C1 segment of cervical spinal cord (tissue), 14 donors: ENCODE results near the gene RABGEF1.
"Not testable (repeated sequence)": the region's sequence is repeated elsewhere in the genome, so short reads cannot be mapped to it uniquely, and the experiment has no call there.

Experiments used
- DNase-seq, 14 donors: peaks; one replicate each; lab custom pipeline; 2025; lab: John Stamatoyannopoulos, UW

Gene RABGEF1

DNA sequence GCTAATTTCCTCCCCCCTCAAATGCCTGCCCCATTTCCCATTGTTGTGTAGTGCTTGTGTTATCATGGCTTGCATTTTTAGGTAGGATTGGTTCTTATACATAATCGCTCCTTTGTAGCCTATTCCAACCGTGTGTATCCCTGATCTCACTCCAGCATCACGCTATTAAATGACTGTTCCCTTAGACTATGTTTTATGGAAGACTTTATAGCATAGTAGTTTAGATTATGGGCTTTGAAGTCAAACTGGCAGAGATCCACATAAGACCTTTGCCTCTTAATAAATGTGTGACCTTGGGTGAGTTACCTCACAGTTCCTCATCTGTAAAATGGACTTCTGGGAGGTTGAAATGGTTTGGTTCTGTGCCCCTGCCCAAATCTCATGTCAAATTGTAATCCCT, 5.4 kb upstream of the RABGEF1 start:
- no peak for DNase-seq

GRCh38 chr7:66735850-66736249, 4.7 kb upstream of the RABGEF1 start:
- no peak for DNase-seq

DNA sequence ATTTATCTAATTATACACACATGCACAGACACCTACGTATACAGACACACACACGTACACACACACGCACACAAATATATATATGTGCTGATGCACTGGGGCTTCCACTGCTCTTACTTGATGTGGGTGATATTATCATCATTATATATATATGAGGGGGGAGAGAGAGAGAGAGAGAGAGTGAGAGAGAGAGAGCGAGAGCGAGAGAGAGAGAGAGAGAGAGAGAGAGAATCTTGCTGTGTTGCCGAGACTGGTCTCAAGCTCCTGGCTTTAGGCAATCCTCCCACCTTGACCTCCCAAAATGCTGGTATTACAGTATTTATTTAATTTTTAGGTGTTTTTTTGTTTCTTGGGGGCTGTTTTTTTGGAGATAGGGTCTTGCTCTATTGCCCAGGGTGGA, 3.6 kb upstream of the RABGEF1 start:
- DNase-seq, result no peak

DNA sequence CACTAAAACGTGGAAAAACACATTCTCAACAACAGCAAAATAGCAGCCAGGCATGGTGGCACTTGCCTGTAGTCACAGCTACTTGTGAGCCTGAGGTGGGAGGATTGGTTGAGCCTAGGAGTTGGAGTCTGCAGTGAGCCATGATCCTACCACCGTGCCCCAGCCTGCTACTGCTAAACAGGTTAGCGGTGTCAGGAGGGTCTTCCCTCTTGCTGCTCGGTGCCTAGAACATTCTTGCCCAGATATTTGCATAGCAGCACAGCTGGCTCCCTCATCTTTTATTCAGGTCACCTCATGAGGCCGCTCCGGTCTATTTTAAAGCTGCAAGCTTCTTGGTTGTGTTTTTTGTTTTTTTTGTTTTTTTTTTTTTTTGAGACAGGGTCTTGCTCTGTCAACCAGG, 2.9 kb upstream of the RABGEF1 start:
- no peak for DNase-seq

GRCh38 chr7:66739477-66739876, 1.1 kb upstream of the RABGEF1 start:
- DNase-seq, result no peak

DNA sequence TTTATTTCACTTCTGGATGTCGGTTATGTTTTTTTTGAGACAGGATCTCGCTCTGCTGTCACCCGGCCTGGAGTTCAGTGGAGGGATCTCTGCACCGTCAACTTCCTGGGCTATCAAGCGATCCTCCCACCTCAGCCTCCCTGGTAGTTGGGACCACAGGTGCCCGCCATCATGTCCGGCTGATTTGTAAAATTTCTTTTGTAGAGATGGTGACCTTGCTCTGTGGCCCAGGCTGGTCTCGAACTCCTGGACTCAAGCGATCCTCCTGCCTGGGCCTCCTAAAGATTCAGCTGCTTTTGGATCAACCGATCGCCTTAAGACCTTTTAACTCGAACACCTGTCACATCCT, 606 bp upstream of the RABGEF1 start:
- no peak for DNase-seq

GRCh38 chr7:66740980-66741709, 612 bp downstream of the RABGEF1 start:
- DNase-seq, result peak in 8 of 14 donors; percentile 7 to 68 (median 41)

GRCh38 chr7:66741710-66742049, 1.1 kb downstream of the RABGEF1 start:
- DNase-seq, result no peak

DNA sequence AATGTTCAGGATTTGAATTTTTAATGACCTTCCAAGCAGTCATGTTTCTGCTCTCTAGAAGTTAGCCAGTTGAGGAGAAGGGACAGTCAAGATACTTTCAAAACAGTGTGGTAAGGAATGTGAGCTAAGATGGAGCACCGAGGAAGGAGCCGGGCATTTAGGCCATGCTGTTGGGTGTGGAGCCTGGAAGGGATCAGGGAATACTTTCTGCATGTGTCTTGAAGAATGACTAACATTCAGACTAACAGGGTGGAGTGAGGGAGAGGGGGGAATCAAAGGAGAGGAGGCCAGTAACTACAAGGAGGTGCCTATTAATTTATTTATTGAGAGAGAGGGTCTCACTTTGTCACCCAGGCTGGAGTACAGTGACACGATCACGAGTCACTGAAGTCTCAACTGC, 1.8 kb downstream of the RABGEF1 start:
- DNase-seq, result not testable (repeated sequence)

DNA sequence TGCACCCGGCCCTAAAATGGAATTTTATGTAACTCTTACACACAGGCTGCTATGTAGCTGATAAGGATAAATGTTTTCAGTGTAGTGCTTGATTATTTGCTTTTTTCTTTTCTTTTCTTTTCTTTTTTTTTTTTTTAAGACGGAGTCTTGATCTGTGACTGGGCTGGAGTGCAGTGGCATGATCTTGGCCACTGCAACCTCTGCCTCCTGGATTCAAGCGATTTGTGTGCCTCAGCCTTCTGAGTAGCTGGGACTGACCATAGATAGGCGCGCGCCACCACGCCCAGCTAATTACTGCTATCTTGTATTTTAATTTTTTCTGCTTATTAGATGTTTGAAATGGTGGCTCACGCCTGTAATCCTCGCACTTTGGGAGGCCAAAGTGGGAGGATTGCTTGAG, 3.4 kb downstream of the RABGEF1 start:
- DNase-seq, result no peak

DNA sequence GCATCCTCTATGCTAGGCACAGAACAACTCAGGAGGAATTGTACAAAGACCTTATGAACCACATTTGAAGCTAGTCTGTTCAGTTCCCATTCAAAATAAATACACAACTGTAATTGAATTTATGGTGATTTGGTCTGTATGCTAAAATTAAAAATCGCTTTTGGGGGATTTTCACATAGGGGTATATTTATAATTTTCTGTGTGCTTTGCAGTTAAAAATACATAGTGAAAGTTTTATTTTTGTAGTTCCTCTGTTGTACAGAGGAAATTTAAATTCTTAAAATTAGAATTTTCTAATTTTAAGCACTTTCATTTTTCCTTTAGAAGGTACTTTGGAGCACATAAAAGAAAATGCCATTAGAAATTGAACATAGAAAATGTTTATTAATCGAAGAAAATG, 6.9 kb downstream of the RABGEF1 start:
- no peak for DNase-seq

DNA sequence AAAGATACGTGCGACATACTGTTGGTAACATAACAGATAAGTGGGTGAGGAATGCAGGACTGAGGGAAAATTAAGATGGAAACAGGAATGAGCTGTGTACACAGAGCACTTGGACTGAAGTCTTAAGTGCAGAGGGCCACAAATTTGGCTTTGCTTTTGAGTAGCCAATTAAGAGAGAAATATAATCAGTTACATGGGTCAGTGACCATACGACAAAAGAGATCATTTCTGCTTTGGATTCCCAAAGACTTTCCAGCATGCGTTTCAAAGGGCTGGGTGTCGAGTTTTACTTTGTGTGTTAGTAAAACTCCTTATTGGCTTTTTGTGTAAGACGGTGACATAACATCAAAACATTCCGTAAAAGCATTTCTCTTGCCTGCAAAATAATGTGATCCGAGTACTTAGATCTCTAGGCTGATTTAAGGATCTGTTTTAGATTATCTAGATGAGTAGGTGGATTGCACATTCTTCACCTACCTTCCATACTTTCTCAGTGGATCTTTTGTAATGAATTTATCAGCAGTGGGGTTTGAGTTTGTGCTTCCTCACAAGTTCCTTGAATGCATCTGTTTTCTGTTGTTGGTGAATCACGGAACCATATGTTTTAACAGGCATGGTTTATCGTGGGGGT, 7.5 kb downstream of the RABGEF1 start:
- DNase-seq, result no peak

DNA sequence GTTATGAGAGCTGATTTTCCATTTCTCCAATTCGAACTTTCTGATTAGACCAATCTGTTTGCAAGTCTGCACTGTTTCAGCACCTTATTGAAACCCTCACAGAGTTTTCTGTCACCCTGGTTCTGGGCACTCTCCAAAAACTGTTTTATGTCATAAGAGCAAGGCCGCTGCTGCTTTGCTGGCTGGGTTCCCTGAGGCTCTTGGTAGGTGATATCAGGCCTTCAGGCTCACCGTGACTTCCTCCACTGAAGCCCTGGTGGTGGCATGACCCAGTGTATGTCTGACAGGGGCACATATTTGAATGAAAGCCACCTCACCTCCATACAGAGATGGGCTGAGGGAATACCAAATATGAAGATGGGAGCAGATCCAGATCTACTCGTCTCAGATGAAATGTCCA, 8.3 kb downstream of the RABGEF1 start:
- DNase-seq, result no peak

GRCh38 chr7:66751945-66752344, 11.4 kb downstream of the RABGEF1 start:
- no peak for DNase-seq

DNA sequence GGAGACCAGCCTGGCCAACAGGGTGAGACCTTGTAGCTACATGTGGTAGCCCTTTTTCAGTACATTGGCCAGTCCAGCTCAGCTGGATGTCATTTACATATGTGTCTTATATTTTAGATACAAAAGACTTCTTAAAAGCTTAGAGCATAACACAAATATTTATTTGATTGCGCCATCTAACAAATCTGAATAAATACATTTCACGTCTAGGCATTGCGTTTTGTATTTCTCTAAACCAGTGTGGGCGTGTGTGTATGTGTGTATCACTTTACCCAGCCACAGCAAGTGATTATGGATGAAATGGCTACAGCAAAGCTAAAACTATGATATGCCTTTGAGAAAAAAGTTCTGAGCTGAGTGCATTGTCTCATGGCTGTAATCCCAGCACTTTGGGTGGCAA, 14.0 kb downstream of the RABGEF1 start:
- no peak for DNase-seq

- not testable (repeated sequence) for DNase-seq
These were observed 14.5 kb downstream of the RABGEF1 start for GRCh38 chr7:66755059-66755458.

DNA sequence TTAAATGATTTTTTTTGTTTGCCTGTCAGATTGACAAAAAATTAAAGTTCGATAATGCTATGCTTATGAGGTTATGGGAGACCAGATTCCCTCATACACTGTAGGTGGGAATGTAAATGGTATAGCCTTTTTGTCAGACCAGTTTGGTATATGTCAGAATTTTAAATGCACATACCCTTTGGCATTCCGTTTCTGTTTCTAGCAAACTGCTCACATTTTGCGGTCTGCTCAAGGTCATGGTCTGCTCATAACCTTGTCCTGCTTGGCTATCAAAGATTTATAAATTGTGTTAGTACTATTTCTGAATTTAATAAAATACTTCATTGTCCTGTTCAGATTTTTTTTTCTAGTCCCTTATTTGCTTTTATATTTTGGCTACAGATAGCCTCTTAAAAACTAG, 15.7 kb downstream of the RABGEF1 start:
- not testable (repeated sequence) for DNase-seq

GRCh38 chr7:66756889-66757288, 16.4 kb downstream of the RABGEF1 start:
- no peak for DNase-seq

DNA sequence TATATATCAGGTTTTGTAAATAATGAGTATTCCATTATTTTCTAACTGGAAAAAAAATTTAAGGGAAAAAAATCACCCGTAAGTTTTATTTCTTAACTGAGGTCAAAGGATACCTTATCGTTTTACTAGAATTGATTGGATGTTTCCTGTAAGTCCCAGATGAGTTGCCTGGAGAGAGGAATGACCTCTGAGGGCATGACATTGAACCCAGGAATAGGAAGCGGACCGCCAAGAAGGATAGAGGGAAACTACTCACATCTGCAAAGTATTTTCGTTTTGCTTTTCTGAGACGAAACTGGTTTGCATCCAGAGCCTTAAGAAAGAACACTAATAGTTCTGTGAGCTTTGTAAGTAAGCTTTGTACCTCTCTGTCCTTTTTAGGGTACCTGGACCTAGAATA, 17.4 kb downstream of the RABGEF1 start:
- DNase-seq, result no peak

DNA sequence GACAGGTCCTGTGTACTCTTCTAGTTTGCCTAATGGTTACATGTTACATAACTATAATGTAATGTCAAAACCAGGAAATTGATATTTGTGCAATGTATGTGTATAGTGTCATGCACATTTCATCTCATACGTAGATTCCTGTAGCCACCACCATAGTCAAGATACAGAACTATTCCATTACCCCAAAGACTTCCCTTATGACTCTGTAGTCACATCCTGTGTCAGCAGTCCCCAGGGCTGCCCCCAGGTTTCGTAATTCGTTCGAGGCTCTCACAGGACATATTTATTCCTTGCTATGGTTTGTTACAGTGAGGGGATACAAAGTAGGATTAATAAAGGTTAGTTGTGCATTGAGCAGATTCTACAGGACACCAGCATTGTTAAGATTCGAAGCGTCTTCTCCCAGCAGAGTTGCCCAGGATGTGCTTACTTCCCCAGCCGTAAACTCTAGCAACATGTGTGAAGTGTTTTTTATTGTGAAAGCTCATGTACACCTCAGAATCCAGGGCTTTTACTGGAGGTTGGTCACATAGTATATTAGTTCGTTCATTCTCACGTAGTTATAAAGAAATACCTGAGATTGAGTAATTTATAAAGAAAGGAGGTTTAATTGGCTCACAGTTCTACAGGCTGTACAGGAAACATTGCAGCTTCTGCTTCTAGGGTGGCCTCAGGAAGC, 18.6 kb downstream of the RABGEF1 start:
- DNase-seq, result no peak

DNA sequence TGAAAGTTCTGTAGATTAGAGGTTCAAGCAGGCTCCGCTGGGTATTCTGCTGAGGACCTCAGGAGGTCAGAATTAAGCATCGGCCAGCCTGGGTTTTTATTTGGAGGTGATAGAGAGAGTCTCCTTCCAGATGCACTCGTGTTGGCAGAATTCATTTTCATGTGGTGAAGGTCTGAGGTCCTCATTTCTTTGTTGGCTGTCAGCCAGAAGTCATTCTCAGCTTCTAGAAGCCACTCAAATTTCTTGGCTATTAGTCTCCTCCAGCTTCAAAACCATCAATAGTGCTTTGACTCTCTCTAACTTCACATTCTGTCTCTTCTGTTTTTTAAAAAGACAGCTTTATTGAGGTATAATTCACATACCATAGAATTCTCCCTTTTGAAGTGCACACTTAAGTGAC, 22.6 kb downstream of the RABGEF1 start:
- DNase-seq, result not testable (repeated sequence)

- not testable (repeated sequence) for DNase-seq
These were observed 23.3 kb downstream of the RABGEF1 start for GRCh38 chr7:66763633-66764355.
